HepG2 (cell line): Measurements from ENCODE around the gene THSD8. TPM values are rescaled to one million over a fixed set of nuclear protein-coding genes. Genes with fewer than 3 reads are reported as not detected.

Experiments used
- DNMT3B ChIP-seq: conservative IDR thresholded peaks from 2 replicates; pipeline ENCODE4 v1.6.1; 2016; ENCODE audit warnings: missing biosample characterization, control low read depth
- FIP1L1 ChIP-seq: fragments of 200-400 bp; formaldehyde crosslinking; IDR thresholded peaks from 2 replicates; pipeline ENCODE4 v1.6.1; 2018; ENCODE audit warnings: low read depth, mild to moderate bottlenecking, low read length, moderate library complexity, borderline replicate concordance; ENCODE audit not compliant: insufficient read depth
- GABPA ChIP-seq, 2 experiments: IDR thresholded peaks; 2 replicates each; pipeline ENCODE4 v1.6.1; 2011 to 2016; ENCODE audit warnings: low read depth in 2 of 2, low read length in 1 of 2, missing biosample characterization in 1 of 2, missing genetic modification characterization in 1 of 2
- GMEB1 ChIP-seq: sonication (generic); formaldehyde crosslinking; IDR thresholded peaks from 2 replicates; pipeline ENCODE4 v1.5.1; 2020; ENCODE audit warnings: missing genetic modification reagents, mild to moderate bottlenecking, borderline replicate concordance
- HDAC6 ChIP-seq: fragments of 200-600 bp; sonication (generic); IDR thresholded peaks from 2 replicates; pipeline ENCODE4 v1.7.0; 2017; ENCODE audit warnings: mild to moderate bottlenecking, antibody characterized with exemption, low read length, low read depth
- IRF1 ChIP-seq: sonication (generic); formaldehyde crosslinking; IDR thresholded peaks from 2 replicates; pipeline ENCODE4 v1.4.0; 2020; ENCODE audit warnings: low read depth, mild to moderate bottlenecking, missing genetic modification reagents
- IRF9 ChIP-seq: sonication (generic); formaldehyde crosslinking; IDR thresholded peaks from 2 replicates; pipeline ENCODE4 v1.8.0; 2022; ENCODE audit warnings: missing genetic modification reagents, mild to moderate bottlenecking, borderline replicate concordance
- LCORL ChIP-seq, 2 experiments: fragments of 450-650 bp in 1 of 2; sonication (generic) in 1 of 2; formaldehyde crosslinking in 1 of 2; IDR thresholded peaks; 2 replicates each; pipeline versions ENCODE4 v1.5.0 to v1.6.1; 2017 to 2020; ENCODE audit warnings: antibody characterized with exemption in 1 of 2, missing genetic modification reagents in 1 of 2
- MAF1 ChIP-seq: sonication (generic); formaldehyde crosslinking; IDR thresholded peaks from 2 replicates; pipeline ENCODE4 v1.5.0; 2020; ENCODE audit warnings: missing genetic modification reagents, borderline replicate concordance
- NR2F6 ChIP-seq, 2 experiments: IDR thresholded peaks; 2 replicates each; pipeline ENCODE4 v1.6.1; 2016; ENCODE audit warnings: antibody characterized with exemption in 1 of 2, mild to moderate bottlenecking in 1 of 2
- PLRG1 ChIP-seq: fragments of 450-650 bp; conservative IDR thresholded peaks from 2 replicates; pipeline ENCODE4 v1.6.1; 2016
- RAD21 ChIP-seq: fragments of 450-650 bp; formaldehyde crosslinking; IDR thresholded peaks from 2 replicates; pipeline ENCODE4 v1.5.0; 2020; ENCODE audit warnings: mild to moderate bottlenecking
- REL ChIP-seq: sonication (generic); formaldehyde crosslinking; conservative IDR thresholded peaks from 2 replicates; pipeline ENCODE4 v1.8.0; 2022; ENCODE audit warnings: mild to moderate bottlenecking, missing genetic modification reagents, moderate library complexity
- RERE ChIP-seq: IDR thresholded peaks from 2 replicates; pipeline ENCODE4 v1.6.1; 2016; ENCODE audit warnings: low read depth, missing genetic modification reagents, missing compliant biosample characterization
- SAFB2 ChIP-seq: sonication (generic); formaldehyde crosslinking; IDR thresholded peaks from 2 replicates; pipeline ENCODE4 v1.5.1; 2020; ENCODE audit warnings: missing genetic modification reagents, low read depth, mild to moderate bottlenecking, borderline replicate concordance
- ZNF652 ChIP-seq: IDR thresholded peaks from 2 replicates; pipeline ENCODE4 v1.6.1; 2016; ENCODE audit warnings: low read depth, borderline replicate concordance
- ZNF850 ChIP-seq: sonication (generic); formaldehyde crosslinking; conservative IDR thresholded peaks from 2 replicates; pipeline ENCODE4 v1.9.0; 2021; ENCODE audit warnings: mild to moderate bottlenecking, missing genetic modification reagents
- ZNF878 ChIP-seq: sonication (generic); formaldehyde crosslinking; IDR thresholded peaks from 2 replicates; pipeline ENCODE4 v1.8.1; 2023; ENCODE audit warnings: mild to moderate bottlenecking, missing genetic modification reagents, moderate library complexity
- ZSCAN12 ChIP-seq: sonication (generic); formaldehyde crosslinking; IDR thresholded peaks from 2 replicates; pipeline ENCODE4 v1.9.0; 2021; ENCODE audit warnings: mild to moderate bottlenecking, missing genetic modification reagents
- polyA plus RNA-seq, 8 experiments: library from polyadenylated mRNA; depleted of rRNA in 3 of 8; stranded (reverse) in 7 of 8; unstranded in 1 of 8; fragments of >200 nt; fragmentation: Illumina TruSeq in 4 of 8; extraction: Trizol in 4 of 8; gene quantifications; 2 replicates each; pipeline versions ENCODE4 v1.2.1 to v1.2.3, GENCODE V29; 2011 to 2016; ENCODE audit warnings: low read depth in 4 of 8, missing spikeins in 1 of 8, mixed read lengths in 1 of 8; ENCODE audit not compliant: insufficient read depth in 1 of 8
- total RNA-seq, 5 experiments: library from RNA; depleted of rRNA; stranded (reverse); fragments of >200 nt; fragmentation: Illumina TruSeq; extraction: Trizol; gene quantifications; 2 replicates each; pipeline ENCODE4 v1.2.3, GENCODE V29; 2016; ENCODE audit warnings: low read depth in 1 of 5

THSD8 gene
- total and polyA plus RNA-seq, 2 of the 13 experiments (the other 11 are each of a cell fraction or from before 2014, with no cell fraction given) = 4.8 to 14.9 TPM

- TF ChIP-seq GMEB1 (CRISPR knock-in tag) (peak; percentile 90), HDAC6 (no peak), REL (CRISPR knock-in tag) (no peak; the same call in 1 of the 2 replicates), RERE (CRISPR knock-in tag) (peak; percentile 54), MAF1 (no peak), RAD21 (CRISPR knock-in tag) (peak; percentile 31), IRF1 (CRISPR knock-in tag) (0 out of 2 replicates have a peak, but pooled peaks have one; percentile 4), IRF9 (peak; percentile 75; the same call in 1 of the 2 replicates), ZNF850 (CRISPR knock-in tag) (peak; percentile 92), ZNF878 (CRISPR knock-in tag) (0 out of 2 replicates have a peak, but pooled peaks have one; percentile 41), LCORL (IDR thresholded peaks at IDR 0.05) (no peak), LCORL (CRISPR knock-in tag; IDR thresholded peaks at IDR 0.05) (peak; percentile 14; the same call in 1 of the 2 replicates), DNMT3B (CRISPR knock-in tag) (no peak; the same call in 1 of the 2 replicates), FIP1L1 (no peak), NR2F6 (IDR thresholded peaks at IDR 0.05) (no peak), NR2F6 (CRISPR knock-in tag; IDR thresholded peaks at IDR 0.05) (no peak), SAFB2 (CRISPR knock-in tag) (peak; percentile 88), PLRG1 (no peak), ZNF652 (CRISPR knock-in tag) (no peak), ZSCAN12 (CRISPR knock-in tag) (peak; percentile 73; the same call in 1 of the 2 replicates), GABPA (IDR thresholded peaks at IDR 0.05; ENCODE audit: low read depth, low read length) (no peak), GABPA (CRISPR knock-in tag; IDR thresholded peaks at IDR 0.05; ENCODE audit: low read depth) (no peak)
These were observed at the start of gene THSD8, which contains the start of gene PRDX2 (continued) for GRCh38 chr19:12801466-12802266.
